ENCODE results near the gene SMC4. TPM values are rescaled to one million over a fixed set of nuclear protein-coding genes. Genes with fewer than 3 reads are reported as not detected.

The SMC4 gene
- total and polyA plus RNA-seq, 2 of the 13 experiments (the other 11 are each of a cell fraction or from before 2014, with no cell fraction given) = 19.2 to 74.3 TPM

DNA sequence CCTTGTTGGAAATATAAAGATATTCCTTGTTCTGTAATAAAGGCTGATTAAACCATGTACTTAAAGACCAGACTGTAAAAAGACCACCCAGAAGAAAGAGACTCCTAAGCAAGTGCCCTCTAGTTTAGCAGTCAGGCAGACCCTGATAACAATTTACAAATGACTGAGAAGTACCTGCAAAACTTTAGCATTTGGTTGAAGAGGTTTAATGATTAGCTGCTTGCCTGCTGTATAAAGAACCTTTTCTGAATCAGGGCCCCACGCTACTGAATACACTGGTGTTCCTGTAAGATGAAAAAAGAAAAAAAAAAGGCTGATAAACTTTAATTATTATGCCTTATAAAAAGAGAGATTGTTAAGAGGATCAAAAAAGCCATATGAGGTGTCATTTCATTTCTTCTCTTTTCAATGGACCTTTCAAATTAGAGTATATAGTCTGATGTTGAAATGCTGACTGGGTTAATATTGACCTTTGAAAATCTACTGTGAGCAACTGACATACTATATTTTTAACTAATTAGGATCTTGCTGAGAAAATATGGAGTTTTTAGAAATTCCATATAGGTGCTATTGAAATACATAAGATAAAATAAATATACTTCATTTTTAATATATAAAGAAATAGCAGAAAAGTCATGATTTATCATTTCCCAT is 33.5 kb upstream of the SMC4 start:
- TF ChIP-seq MAFF (IDR thresholded peaks at IDR 0.05; ENCODE audit: low read depth, low read length) = peak; percentile 73
- no peak for TF ChIP-seq KLF9 (CRISPR knock-in tag; IDR thresholded peaks at IDR 0.05; ENCODE audit: low read depth)
- no peak for TF ChIP-seq STAG1 (CRISPR knock-in tag; IDR thresholded peaks at IDR 0.05)
- TF ChIP-seq MAFK (conservative IDR thresholded peaks at IDR 0.05 in 1 of 2, IDR thresholded peaks at IDR 0.05 in 1 of 2; ENCODE audit: low read length in 2 of 2) = peak; percentile 74 to 79
- no peak for TF ChIP-seq SRF (IDR thresholded peaks at IDR 0.05; ENCODE audit: low read depth, low read length)

DNA sequence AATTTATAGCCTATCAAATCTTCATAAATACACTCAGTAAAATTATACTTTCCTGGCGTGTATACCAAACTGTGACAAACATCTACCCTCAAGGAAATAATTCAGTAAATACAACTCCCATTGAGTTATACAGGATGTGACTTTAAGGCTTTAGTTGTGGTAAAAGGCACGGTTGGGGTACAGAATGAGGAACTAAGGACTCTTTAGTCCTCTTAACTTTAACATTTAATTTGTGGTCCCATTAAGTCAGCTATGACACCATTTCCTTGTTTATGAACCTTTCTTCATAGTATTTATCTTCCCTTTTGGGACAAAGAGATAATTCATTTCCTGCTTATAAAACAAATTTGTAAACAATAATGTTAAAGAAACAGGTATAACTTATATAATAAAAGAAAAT is 30.6 kb upstream of the SMC4 start:
- Histone ChIP-seq H3K4me2 (ENCODE audit: low read depth, low read length) (no peak overlapping the region), H3K79me2 (ENCODE audit: insufficient read depth, low read length) (no peaks in the 10 kb centered on the region), H3K36me3 (replicated peaks in 1 of 2; ENCODE audit: control insufficient read depth in 1 of 2, insufficient read depth in 2 of 2, low read length in 2 of 2) (0 out of 5 replicates have a peak, but pooled peaks cover 0 to 3% of the 10 kb centered on the region in 2 experiments), H3K9me3 (ENCODE audit: low read length) (no peaks in the 10 kb centered on the region), H2AFZ (ENCODE audit: low read length) (no peak overlapping the region), H3K27ac (ENCODE audit: extremely low read length, insufficient read depth, low read length) (no peak overlapping the region), H3K9ac (ENCODE audit: insufficient read depth, low read depth, low read length) (no peak overlapping the region), H4K20me1 (ENCODE audit: insufficient read depth, low read length) (no peaks in the 10 kb centered on the region), H3K27me3 (ENCODE audit: control insufficient read depth in 1 of 2, insufficient read depth in 2 of 2, low read length in 2 of 2) (no peaks in the 10 kb centered on the region), H3K4me3 (replicated peaks in 1 of 3; ENCODE audit: insufficient read depth in 1 of 3, low read depth in 2 of 3, low read length in 3 of 3) (no peak overlapping the region), H3K4me1 (ENCODE audit: insufficient read depth, low read length) (0 out of 2 replicates have a peak, but pooled peaks cover 7% of the 10 kb centered on the region)
- in situ Hi-C loops (cut with HindIII; ENCODE audit: extremely low pct_ligation_motif_present, low pct_unique_long_range_greater_than_20kb) = no loop called here
- no peak for ATAC-seq
- no peak for FAIRE-seq
- ChIA-PET POLR2A (no interaction called here), CTCF (ENCODE audit: low intra/inter-chr PET ratio, low total read pairs) (no interaction called here)
- intact Hi-C loops (cut with micrococcal nuclease; ENCODE audit: unreplicated experiment) = no loop called here
- no peak for DNase-seq (ENCODE audit: low spot score)
- 88% methylated on average over 2 of the region's 2 CpGs for WGBS (ENCODE audit: low lambda C conversion rate)
- BruUV-seq (replicated peaks) = no TSS peak
- TF ChIP-seq NFIC (IDR thresholded peaks at IDR 0.05; ENCODE audit: low read length) = no peak
- no peak for TF ChIP-seq ZNF670 (CRISPR knock-in tag; IDR thresholded peaks at IDR 0.05; ENCODE audit: borderline replicate concordance)
- TF ChIP-seq, protein P1, sequence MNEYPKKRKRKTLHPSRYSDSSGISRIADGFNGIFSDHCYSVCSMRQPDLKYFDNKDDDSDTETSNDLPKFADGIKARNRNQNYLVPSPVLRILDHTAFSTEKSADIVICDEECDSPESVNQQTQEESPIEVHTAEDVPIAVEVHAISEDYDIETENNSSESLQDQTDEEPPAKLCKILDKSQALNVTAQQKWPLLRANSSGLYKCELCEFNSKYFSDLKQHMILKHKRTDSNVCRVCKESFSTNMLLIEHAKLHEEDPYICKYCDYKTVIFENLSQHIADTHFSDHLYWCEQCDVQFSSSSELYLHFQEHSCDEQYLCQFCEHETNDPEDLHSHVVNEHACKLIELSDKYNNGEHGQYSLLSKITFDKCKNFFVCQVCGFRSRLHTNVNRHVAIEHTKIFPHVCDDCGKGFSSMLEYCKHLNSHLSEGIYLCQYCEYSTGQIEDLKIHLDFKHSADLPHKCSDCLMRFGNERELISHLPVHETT (CRISPR knock-in tag; conservative IDR thresholded peaks at IDR 0.05) = no peak
- TF ChIP-seq HES4 (CRISPR knock-in tag; IDR thresholded peaks at IDR 0.05; ENCODE audit: borderline replicate concordance) = no peak
- TF ChIP-seq, protein P2, sequence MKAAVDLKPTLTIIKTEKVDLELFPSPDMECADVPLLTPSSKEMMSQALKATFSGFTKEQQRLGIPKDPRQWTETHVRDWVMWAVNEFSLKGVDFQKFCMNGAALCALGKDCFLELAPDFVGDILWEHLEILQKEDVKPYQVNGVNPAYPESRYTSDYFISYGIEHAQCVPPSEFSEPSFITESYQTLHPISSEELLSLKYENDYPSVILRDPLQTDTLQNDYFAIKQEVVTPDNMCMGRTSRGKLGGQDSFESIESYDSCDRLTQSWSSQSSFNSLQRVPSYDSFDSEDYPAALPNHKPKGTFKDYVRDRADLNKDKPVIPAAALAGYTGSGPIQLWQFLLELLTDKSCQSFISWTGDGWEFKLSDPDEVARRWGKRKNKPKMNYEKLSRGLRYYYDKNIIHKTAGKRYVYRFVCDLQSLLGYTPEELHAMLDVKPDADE (CRISPR knock-in tag; IDR thresholded peaks at IDR 0.05) = no peak
- TF ChIP-seq ZNF225 (CRISPR knock-in tag; IDR thresholded peaks at IDR 0.05) = no peak
- TF ChIP-seq ZNF878 (CRISPR knock-in tag; IDR thresholded peaks at IDR 0.05) = no peak
- TF ChIP-seq RORA (CRISPR knock-in tag; IDR thresholded peaks at IDR 0.05) = no peak
- no peak for TF ChIP-seq POGZ (CRISPR knock-in tag; IDR thresholded peaks at IDR 0.05)
- no peak for TF ChIP-seq ZNF780A (CRISPR knock-in tag; IDR thresholded peaks at IDR 0.05)
- TF ChIP-seq MYNN (CRISPR knock-in tag; IDR thresholded peaks at IDR 0.05; ENCODE audit: low read depth) = no peak
- no peak for TF ChIP-seq ZNF775 (CRISPR knock-in tag; IDR thresholded peaks at IDR 0.05; ENCODE audit: borderline replicate concordance)
- no peak for TF ChIP-seq ZBTB3 (CRISPR knock-in tag; IDR thresholded peaks at IDR 0.05; ENCODE audit: borderline replicate concordance, low read depth)

More for the DNA sequence above, 33.5 kb upstream of the SMC4 start:
- FAIRE-seq (no peak), ATAC-seq (no peak), DNase-seq (ENCODE audit: low spot score) (no peak)
- Histone ChIP-seq H3K4me1 (ENCODE audit: insufficient read depth, low read length) (0 out of 2 replicates have a peak, but pooled peaks cover 7% of the 10 kb centered on the region), H3K4me2 (ENCODE audit: low read depth, low read length) (no peak overlapping the region), H3K9me3 (ENCODE audit: low read length) (no peaks in the 10 kb centered on the region), H3K9ac (ENCODE audit: insufficient read depth, low read depth, low read length) (no peak overlapping the region), H3K27ac (ENCODE audit: extremely low read length, insufficient read depth, low read length) (no peak overlapping the region), H3K4me3 (replicated peaks in 1 of 3; ENCODE audit: insufficient read depth in 1 of 3, low read depth in 2 of 3, low read length in 3 of 3) (no peak overlapping the region), H4K20me1 (ENCODE audit: insufficient read depth, low read length) (no peaks in the 10 kb centered on the region), H3K36me3 (replicated peaks in 1 of 2; ENCODE audit: control insufficient read depth in 1 of 2, insufficient read depth in 2 of 2, low read length in 2 of 2) (no peaks in the 10 kb centered on the region), H3K27me3 (ENCODE audit: control insufficient read depth in 1 of 2, insufficient read depth in 2 of 2, low read length in 2 of 2) (no peaks in the 10 kb centered on the region), H2AFZ (ENCODE audit: low read length) (no peak overlapping the region), H3K79me2 (ENCODE audit: insufficient read depth, low read length) (no peaks in the 10 kb centered on the region)
- BruUV-seq (replicated peaks) = no TSS peak
- in situ Hi-C loops (cut with HindIII; ENCODE audit: extremely low pct_ligation_motif_present, low pct_unique_long_range_greater_than_20kb) = no loop called here
- ChIA-PET POLR2A (no interaction called here), CTCF (ENCODE audit: low intra/inter-chr PET ratio, low total read pairs) (no interaction called here)
- intact Hi-C loops (cut with micrococcal nuclease; ENCODE audit: unreplicated experiment) = no loop called here
- WGBS (ENCODE audit: low lambda C conversion rate) = 89% methylated on average over 1 of the region's 1 CpG
